Measurements from ENCODE around the gene RSRC2.
A peak's percentile ranks its signal among the peaks of the same experiment; 100 is the strongest.
"Not testable (repeated sequence)": the region's sequence is repeated elsewhere in the genome, so short reads cannot be mapped to it uniquely, and the experiment has no call there.

Gene RSRC2

GRCh38 chr12:122483969-122484368 is 42.8 kb downstream of the RSRC2 start:
- no peak for DNase-seq

GRCh38 chr12:122481861-122482260 is 44.9 kb downstream of the RSRC2 start:
- DNase-seq, result no peak

- no peak for DNase-seq
Observed at GRCh38 chr12:122480753-122481152, 46.0 kb downstream of the RSRC2 start.

DNA sequence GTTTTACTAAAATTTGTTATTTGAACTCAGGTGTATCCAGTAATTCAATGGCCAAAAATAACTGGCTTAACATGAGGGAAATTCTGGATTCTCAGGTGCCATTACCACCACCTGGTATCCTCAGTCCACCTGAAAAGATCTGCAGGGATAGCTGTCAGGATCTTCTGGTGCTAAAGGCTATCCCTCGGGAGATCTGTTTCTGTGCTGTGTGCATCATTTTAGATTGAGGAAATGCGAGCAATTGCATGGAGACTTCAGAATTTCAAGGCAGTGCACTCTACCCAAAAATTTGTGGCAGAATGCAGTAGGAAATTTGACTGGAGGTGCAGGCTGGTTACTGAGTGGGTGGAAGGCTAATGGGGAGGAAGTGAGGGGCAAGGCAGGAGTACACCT is 52.4 kb downstream of the RSRC2 start:
- no peak for DNase-seq

DNA sequence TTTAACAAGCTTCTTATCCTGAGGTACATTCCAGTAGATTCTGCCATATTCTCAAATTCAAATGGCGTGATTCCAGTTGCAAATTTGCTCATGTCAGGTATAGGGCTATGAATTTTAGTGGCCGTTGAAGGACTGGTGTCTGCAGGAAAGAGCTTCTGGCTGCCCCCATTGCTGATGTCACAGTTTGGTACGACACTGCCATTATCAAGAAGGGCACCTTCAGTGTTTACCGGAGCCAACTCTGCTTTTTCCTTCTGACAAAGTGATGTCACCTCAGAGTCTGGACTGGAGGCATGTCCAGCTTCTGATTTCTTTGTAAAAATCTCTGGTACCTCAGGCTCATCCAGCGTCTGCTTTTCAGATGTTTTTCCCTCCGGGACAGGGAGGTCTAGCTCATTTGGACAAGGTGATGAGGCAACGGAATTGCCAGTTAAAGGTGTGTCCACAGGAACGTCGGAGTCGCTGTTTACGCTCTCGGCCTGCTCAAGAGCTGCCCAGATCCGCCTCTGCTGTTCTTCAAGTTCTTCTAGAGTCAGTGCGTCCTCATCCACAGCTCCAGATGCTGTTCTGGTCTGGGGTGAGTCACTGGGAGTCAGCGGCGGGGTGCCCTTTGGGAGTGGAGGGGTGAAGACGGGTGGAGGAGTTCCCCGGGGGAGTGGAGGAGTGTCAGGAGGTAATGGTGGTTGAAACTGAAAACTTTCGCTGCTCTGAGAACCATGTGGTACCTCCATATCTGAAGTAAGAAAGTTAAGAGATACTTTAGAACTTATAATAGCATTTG is 53.0 kb downstream of the RSRC2 start:
- no peak for DNase-seq

DNA sequence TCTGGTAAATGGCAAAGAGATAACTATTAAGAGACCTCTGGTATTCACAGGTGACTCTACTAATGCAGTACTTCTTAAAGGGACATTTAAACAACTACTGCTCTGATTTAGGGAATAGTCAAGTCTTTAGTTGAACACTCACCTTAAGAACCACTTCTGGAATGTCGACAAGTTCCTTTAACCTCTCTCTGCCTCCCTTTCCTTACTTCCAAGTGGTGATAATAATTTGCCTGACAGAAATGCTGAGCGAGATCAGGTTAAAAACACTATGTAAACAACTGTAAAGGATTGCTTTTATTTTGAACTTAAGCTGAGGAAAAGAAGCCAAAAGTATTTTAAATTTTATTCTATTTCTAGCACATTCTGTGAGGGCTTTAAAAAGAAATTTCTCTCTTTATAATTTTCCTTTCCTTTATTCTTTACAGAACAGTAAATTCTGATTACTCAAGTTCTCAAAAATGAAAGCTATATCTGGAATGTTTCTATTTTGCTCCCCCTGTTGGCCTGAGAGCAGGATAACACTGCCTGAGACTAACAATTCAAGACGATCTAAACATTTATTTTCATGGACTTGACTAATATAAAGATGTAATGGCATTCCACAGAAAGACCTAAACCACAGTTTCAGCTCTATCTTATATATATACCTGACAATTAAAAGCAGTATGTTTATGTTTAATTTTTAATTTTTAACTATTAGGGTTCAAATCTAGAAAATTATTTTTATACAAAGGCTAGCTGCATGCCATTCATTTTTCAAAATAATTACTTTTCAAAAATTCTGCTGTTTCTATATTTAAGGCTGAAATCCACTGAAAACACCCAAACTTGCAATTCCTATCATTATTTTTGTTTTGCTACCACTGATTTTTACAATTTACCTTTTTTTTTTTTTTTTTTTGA is 55.2 kb downstream of the RSRC2 start:
- peak; percentile 14 for DNase-seq

GRCh38 chr12:122470576-122470975 is 56.2 kb downstream of the RSRC2 start:
- not testable (repeated sequence) for DNase-seq

- not testable (repeated sequence) for DNase-seq
Observed at GRCh38 chr12:122469856-122470255, 56.9 kb downstream of the RSRC2 start.

DNA sequence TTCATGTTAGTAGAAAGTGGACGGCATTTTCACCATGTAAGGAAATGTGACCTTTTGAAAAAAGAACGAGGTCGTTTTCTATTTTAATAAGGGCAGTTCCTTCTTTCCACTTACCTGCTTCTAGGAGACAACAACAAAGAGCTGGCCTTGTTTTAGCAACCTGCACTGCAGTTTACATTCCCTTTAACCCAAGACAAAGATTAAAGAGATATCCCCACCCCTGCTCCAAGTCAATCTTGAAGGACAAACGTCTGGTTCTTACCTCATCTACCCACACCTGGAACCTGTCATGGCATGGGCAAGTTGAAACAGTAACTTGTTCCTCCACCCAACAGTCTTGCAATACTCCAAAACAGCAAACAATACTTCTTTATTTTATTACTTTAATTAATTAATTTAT is 58.8 kb downstream of the RSRC2 start:
- DNase-seq, result no peak

DNA sequence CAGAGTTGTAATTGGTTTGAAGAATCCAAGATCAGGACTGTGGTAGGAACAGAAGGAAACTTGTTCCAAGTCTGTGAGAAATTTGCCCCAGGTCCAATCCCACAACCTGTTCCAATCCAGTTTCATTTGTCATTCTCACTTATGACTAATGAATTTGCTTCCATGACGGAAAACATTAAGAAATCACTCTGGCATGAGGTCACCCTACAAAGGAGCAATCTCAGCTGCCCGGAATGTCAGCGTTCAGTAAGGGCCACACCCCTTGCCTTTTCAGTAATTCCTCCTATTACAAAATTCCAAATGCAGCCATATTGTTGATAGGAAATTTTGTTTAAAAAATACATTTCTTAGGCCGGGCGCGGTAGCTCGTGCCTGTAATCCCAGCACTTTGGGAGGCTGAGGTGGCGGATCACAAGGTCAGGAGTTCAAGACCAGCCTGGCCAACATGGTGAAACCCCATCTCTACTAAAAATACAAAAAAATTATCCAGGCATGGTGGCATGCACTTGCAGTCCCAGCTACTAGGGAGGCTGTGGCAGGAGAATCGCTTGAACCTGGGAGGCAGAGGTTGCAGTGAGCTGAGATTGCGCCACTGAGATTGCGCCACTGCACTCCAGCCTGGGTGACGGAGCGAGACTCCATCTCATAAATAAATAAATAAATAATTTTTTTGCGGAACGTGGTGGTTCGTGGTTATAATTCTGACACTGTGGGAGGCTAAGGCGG is 62.3 kb downstream of the RSRC2 start:
- DNase-seq, result not testable (repeated sequence)

DNA sequence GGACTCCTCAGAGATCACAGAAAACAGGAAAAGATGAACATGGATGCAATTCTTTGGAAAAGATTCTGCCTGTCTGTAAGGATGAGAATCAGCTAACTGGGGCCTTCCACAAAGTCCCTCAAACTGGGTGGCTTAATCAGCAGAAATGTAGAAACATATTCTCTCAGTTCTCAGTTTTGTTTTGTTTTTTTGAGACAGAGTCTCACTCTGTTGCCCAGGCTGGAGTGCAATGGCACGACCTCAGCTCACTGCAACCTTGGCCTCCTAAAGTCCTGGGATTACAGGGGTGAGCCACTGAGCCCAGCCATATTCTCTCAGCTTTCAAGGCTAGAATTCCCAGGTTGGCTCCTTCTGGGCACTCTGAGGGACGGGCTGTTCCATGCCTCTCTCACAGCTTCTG is 66.1 kb downstream of the RSRC2 start:
- no peak for DNase-seq

DNA sequence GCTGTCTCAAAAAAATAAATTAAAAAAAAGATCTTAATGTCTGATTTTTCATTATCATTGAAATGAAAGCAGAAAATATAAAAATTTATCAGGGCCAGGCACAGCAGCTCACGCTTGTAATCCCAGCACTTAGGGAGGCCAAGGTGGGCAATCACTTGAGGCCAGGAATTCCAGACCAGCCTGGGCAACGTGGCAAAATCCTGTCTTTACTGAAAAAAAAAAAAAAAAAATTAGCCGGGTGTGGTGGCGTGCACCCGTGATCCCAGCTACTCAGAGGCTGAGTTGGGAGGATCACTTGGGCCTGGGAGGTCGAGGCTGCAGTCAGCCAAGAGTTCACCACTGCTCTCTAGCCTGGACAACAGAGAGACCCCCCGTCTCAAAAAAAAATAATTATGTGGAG is 66.7 kb downstream of the RSRC2 start:
- no peak for DNase-seq

DNA sequence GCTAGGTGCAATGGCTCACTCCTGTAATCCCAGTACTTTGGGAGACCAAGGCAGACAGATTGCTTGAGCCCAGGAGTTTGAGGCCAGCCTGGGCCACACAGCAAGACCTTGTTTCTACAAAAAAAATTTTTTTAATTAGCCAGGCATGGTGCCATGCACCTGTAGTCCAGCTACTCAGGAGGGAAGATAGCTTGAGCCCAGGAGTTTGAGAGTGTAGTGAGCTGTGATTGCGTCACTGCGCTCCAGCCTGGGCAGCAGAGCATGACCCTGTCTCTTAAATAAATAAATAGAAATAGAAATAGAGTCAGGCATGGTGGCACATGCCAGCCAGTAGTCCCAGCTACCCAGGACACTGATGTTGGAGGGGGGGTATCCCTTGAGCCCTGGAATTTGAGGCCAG is 67.5 kb downstream of the RSRC2 start:
- no peak for DNase-seq

- no peak for DNase-seq
Observed at GRCh38 chr12:122458105-122459035, 68.4 kb downstream of the RSRC2 start.

DNA sequence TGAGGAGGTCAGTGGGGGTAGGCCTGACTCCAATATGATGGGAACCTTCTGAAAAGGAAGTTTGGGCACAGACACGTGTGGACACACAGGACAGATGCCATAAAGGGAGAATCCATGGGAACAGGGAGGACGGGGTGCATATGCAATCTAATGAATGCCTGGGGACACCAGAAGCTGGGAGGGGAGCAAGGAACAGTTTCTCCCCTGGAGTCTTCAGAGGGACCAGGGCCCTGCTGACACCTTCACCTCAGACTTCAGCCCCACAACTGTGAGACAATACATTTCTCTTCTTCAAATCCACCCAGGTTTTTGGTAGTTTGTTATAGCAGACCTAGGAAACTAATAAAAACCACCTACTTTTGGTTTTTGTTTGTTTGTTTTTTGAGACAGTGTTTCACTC is 69.1 kb downstream of the RSRC2 start:
- no peak for DNase-seq

DNA sequence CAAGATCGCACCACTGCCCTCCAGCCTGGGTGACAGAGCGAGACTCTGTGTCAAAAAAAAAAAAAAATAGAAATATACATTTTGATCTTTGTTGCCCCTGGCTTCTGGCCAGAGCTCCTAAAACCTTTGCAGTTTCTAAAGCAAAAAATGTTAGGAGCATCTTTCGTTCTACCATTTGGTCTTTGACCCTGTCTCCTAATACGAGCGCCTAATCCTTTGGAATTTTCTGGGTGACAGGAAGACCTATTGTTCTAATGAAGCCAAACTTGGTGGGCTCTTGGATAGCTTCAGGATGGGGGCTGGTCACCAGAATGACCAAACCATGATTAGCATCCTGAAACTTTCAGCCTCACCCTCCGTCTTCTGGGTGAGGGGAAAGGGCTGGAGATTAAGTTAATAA is 72.0 kb downstream of the RSRC2 start:
- DNase-seq, result no peak

GRCh38 chr12:122454250-122454721 is 72.5 kb downstream of the RSRC2 start:
- no peak for DNase-seq
